AG10803 (cell line): Measurements from ENCODE around the gene C6orf47.
A peak's percentile ranks its signal among the peaks of the same experiment; 100 is the strongest.

Source experiments
- DNase-seq: peaks from one replicate; pipeline ENCODE4 v3.0.0; 2010; ENCODE audit warnings: low read depth
- H3K4me3 ChIP-seq: 2 replicates; pipeline ENCODE4 v1.5.1; 2011; ENCODE audit warnings: mild to moderate bottlenecking, low read length, control low read depth
- CTCF ChIP-seq: conservative IDR thresholded peaks from 2 replicates; pipeline ENCODE4 v1.5.1; 2011; ENCODE audit warnings: mild to moderate bottlenecking, low read length, control low read depth, inconsistent platforms

The C6orf47 gene

DNA sequence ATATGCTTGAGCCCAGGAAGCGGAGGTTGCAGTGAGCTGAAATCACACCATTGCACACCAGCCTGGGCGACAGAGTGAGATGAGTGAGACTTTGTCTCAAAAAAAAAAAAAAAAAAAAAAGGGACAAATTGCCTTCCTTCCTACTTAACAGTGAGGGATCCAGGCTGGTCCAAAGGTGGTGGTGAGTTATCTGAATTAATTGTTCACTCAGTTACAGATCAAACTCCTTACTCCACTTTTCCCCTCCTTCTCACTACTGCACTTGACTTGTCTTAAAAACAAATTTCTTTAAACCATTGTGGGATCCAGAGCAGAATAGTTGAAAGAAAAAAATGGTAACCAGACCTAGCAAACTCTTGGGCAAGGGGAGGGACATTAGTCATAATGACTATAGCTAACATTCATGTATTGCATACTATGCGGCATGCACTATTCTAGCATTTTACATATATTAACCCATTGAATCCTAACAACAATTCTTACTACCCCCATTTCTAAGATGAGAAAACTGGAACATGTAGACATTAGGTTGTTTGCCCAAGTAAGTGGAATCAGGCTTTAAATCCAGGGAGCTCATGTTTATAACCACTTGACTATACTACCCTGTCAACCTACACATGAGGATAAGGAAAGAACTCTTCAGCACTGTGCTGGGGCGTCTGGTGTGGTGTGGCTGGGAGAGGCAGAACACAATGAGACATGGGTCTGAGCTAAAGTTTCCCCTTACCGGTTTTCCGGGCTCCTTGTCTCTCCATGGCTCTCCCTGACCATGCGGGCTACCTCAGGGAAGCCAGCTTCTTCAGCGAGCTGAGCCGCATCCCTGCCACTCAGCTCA lies 2.8 kb upstream of the C6orf47 start:
- peak overlapping the region; percentile 98 for H3K4me3 ChIP-seq

GRCh38 chr6:31662124-31662723 lies 1.6 kb upstream of the C6orf47 start:
- no peak overlapping the region for H3K4me3 ChIP-seq
- DNase-seq = no peak
- no peak for TF ChIP-seq CTCF

More for the DNA sequence above, 2.8 kb upstream of the C6orf47 start:
- no peak for DNase-seq
- TF ChIP-seq CTCF = no peak

GRCh38 chr6:31661262-31662123 lies 915 bp upstream of the C6orf47 start:
- peak overlapping the region; percentile 92; the same call in 1 of the 2 replicates for H3K4me3 ChIP-seq
- DNase-seq = no peak

GRCh38 chr6:31659649-31660380 lies 763 bp downstream of the C6orf47 start:
- H3K4me3 ChIP-seq = peak overlapping the region; percentile 92
- TF ChIP-seq CTCF = no peak
- peak; percentile 25 for DNase-seq

More at GRCh38 chr6:31661262-31662123, 915 bp upstream of the C6orf47 start:
- no peak for TF ChIP-seq CTCF

GRCh38 chr6:31658983-31659648 lies 1.5 kb downstream of the C6orf47 start:
- no peak for TF ChIP-seq CTCF
- peak overlapping the region; percentile 92 for H3K4me3 ChIP-seq
- DNase-seq = no peak

DNA sequence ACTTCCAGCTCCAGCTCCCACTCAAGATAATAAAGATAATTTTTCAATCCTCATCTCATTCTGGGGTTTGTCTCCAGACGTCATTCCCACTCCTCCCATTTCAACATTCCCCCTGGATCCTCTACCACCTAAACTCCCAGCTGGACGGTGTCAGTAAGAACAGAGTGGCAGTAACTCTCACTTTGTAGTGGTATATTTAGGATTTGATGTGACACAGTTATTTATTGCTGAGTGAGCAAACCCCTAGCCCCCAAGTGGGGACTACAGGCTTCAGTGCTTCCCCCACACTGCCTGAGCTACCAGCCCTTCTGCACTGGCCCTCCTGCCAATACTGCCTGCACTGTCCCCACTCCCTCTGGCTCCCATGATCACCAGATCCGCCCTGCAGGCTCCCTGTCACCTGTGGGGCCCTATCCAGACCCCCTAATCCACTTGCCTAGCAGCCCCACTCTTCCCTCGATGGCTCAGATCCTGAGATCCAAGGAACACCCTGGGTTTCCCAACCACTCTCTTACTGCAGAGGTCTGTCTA lies 2.4 kb downstream of the C6orf47 start:
- no peak overlapping the region for H3K4me3 ChIP-seq
- no peak for DNase-seq
- no peak for TF ChIP-seq CTCF
